NCI-H128 (cell line): ENCODE data around the gene DENND1A.

Source experiments
- DNase-seq: peaks from one replicate; lab custom pipeline; 2025; ENCODE audit not compliant: unreplicated experiment; lab: John Stamatoyannopoulos, UW

Gene DENND1A

GRCh38 chr9:123511326-123512277 is 418.3 kb downstream of the DENND1A start:
- DNase-seq, result no peak

GRCh38 chr9:123509646-123510045 is 420.3 kb downstream of the DENND1A start:
- DNase-seq, result no peak

GRCh38 chr9:123508048-123508447 is 421.9 kb downstream of the DENND1A start:
- no peak for DNase-seq

- no peak for DNase-seq
Observed at GRCh38 chr9:123505496-123505895, 424.4 kb downstream of the DENND1A start.

- DNase-seq, result no peak
Observed at GRCh38 chr9:123500336-123500735, 429.6 kb downstream of the DENND1A start.

GRCh38 chr9:123497830-123498229 is 432.1 kb downstream of the DENND1A start:
- no peak for DNase-seq

GRCh38 chr9:123495731-123496130 is 434.2 kb downstream of the DENND1A start:
- no peak for DNase-seq

GRCh38 chr9:123493627-123494026 is 436.3 kb downstream of the DENND1A start:
- no peak for DNase-seq

GRCh38 chr9:123490688-123491087 is 439.2 kb downstream of the DENND1A start:
- DNase-seq, result no peak

GRCh38 chr9:123488722-123489321 is 441.1 kb downstream of the DENND1A start:
- DNase-seq, result no peak

- no peak for DNase-seq
Observed at GRCh38 chr9:123487944-123488548, 441.9 kb downstream of the DENND1A start.

- DNase-seq, result no peak
Observed at GRCh38 chr9:123486431-123486830, 443.5 kb downstream of the DENND1A start.

GRCh38 chr9:123485216-123485615 is 444.7 kb downstream of the DENND1A start:
- no peak for DNase-seq

GRCh38 chr9:123484130-123484529 is 445.8 kb downstream of the DENND1A start:
- no peak for DNase-seq

GRCh38 chr9:123483191-123483803 is 446.6 kb downstream of the DENND1A start:
- no peak for DNase-seq

GRCh38 chr9:123482295-123482968 is 447.5 kb downstream of the DENND1A start:
- no peak for DNase-seq

- DNase-seq, result no peak
Observed at GRCh38 chr9:123481209-123481865, 448.6 kb downstream of the DENND1A start.

- DNase-seq, result no peak
Observed at GRCh38 chr9:123480791-123481190, 449.1 kb downstream of the DENND1A start.

- no peak for DNase-seq
Observed at GRCh38 chr9:123480096-123480495, 449.8 kb downstream of the DENND1A start.

GRCh38 chr9:123478967-123479602 is 450.8 kb downstream of the DENND1A start:
- DNase-seq, result no peak
